Activated CD8-positive, alpha-beta T cell treated with anti-CD3 and anti-CD28 coated beads for 36 hours (primary cell): ENCODE measurements around the gene FLOT2. TPM values are rescaled to one million over a fixed set of nuclear protein-coding genes. Genes with fewer than 3 reads are reported as not detected.
A peak's percentile ranks its signal among the peaks of the same experiment; 100 is the strongest.

Experiments
- ATAC-seq: fragments of 200-7000 bp; cut with Tn5 transposase; one replicate; pipeline ENCODE4 v1.10.0; 2021; ENCODE audit warnings: mild to moderate bottlenecking, moderate library complexity
- CTCF ChIA-PET: fragments of 350-600 bp; sonication (Branson Sonifier 250); formaldehyde crosslinking; loops from one replicate; lab custom pipeline; 2021; ENCODE audit warnings: antibody characterized with exemption; lab: Charles Lee
- POLR2A ChIA-PET: fragments of 350-600 bp; sonication (Branson Sonifier 250); formaldehyde crosslinking; loops from one replicate; lab custom pipeline; 2021; ENCODE audit warnings: antibody characterized with exemption; lab: Charles Lee
- DNase-seq: peaks from one replicate; pipeline ENCODE4 v3.0.0-alpha.2; 2020
- H3K27ac Mint-ChIP-seq: one replicate; pipeline ENCODE4 v1.8.0; 2021; ENCODE audit warnings: mild to moderate bottlenecking, mixed read lengths
- H3K27me3 Mint-ChIP-seq: one replicate; pipeline ENCODE4 v1.8.0; 2021; ENCODE audit warnings: mixed read lengths
- H3K36me3 Mint-ChIP-seq: one replicate; pipeline ENCODE4 v1.8.0; 2021; ENCODE audit warnings: low read depth, mixed read lengths
- H3K4me1 Mint-ChIP-seq: one replicate; pipeline ENCODE4 v1.8.0; 2021; ENCODE audit warnings: low read depth, mixed read lengths
- H3K4me3 Mint-ChIP-seq: one replicate; pipeline ENCODE4 v1.8.0; 2021; ENCODE audit warnings: mild to moderate bottlenecking, moderate library complexity, mixed read lengths
- H3K9me3 Mint-ChIP-seq: one replicate; pipeline ENCODE4 v1.8.0; 2021; ENCODE audit warnings: mixed read lengths
- CTCF ChIP-seq: fragments of 200-600 bp; IDR thresholded peaks from one replicate; pipeline ENCODE4 v1.8.0; 2022; ENCODE audit warnings: antibody characterized with exemption, mild to moderate bottlenecking
- intact Hi-C: fragments of 100-400 bp; cut with micrococcal nuclease; formaldehyde crosslinking; loops from one replicate; pipeline ENCODE4 v1.10.0; 2022
- total RNA-seq, 2 experiments: library from RNA; stranded (reverse); gene quantifications; one replicate each; pipeline ENCODE4 v1.2.3, GENCODE V29; 2021

The FLOT2 gene
- total RNA-seq, 2 experiments from 2014 or later = 59.7 to 60.1 TPM

DNA sequence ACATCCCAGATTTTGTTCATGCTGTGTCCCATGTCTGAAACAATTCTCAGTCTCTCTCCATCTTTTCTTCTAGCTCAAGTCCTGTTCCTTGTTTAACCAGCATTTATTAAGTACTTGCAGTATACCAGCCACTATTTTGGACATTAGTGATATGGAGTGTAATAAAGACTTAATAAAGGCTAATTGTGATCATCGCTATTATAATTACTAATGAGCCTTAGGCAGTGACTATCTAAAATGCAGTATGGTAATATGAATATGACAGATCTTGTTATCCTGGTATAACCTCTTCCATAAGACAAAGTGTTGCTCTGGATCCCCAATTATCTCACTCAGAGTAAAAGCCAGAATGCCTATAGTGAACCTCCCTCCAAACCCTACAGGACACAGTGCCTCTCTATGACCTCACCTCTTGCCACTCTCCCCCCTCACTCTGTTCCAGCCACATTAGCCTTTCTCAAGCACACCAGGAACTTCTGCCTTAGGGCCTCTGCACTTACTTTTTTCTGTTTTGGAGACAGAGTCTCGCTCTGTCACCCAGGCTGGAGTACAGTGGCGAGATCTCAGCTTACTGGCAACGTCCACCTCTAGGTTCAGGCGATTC is 1.8 kb upstream of the FLOT2 start:
- ChIA-PET POLR2A (interaction anchor here (1.2 to 1.5 kb wide), 7 partner anchors 23 to 247 kb away, joined by 3 to 7 read pairs (median 4); partner anchors contain the start of gene RPL23A), CTCF (interaction anchor here (0.9 to 9.3 kb wide), 5 partner anchors 17 to 172 kb away, joined by 3 to 61 read pairs (median 5); partner anchors contain the start of gene TLCD1)
- ATAC-seq = no peak
- no peak overlapping the region for H3K27ac Mint-ChIP-seq
- H3K4me1 Mint-ChIP-seq = peaks cover 47% of the 10 kb centered on the region
- peaks cover 41% of the 10 kb centered on the region for H3K36me3 Mint-ChIP-seq
- intact Hi-C loops = no loop called here
- H3K9me3 Mint-ChIP-seq = no peaks in the 10 kb centered on the region
- no peaks in the 10 kb centered on the region for H3K27me3 Mint-ChIP-seq
- no peak overlapping the region for H3K4me3 Mint-ChIP-seq
- no peak for TF ChIP-seq CTCF
- no peak for DNase-seq

- DNase-seq = no peak
- H3K36me3 Mint-ChIP-seq = peaks cover 41% of the 10 kb centered on the region
- ChIA-PET CTCF (interaction anchor here (0.5 to 9.3 kb wide), 13 partner anchors 10 to 172 kb away, joined by 3 to 61 read pairs (median 3); partner anchors contain the start of gene TLCD1), POLR2A (interaction anchor here (0.9 to 2.2 kb wide), 12 partner anchors 8 to 246 kb away, joined by 3 to 12 read pairs (median 4); partner anchors contain the start of gene RPL23A)
- ATAC-seq = no peak
- TF ChIP-seq CTCF = no peak
- H3K4me1 Mint-ChIP-seq = peaks cover 53% of the 10 kb centered on the region
- intact Hi-C loops = no loop called here
- no peaks in the 10 kb centered on the region for H3K9me3 Mint-ChIP-seq
- no peaks in the 10 kb centered on the region for H3K27me3 Mint-ChIP-seq
- no peak overlapping the region for H3K4me3 Mint-ChIP-seq
- peak overlapping the region; percentile 93 for H3K27ac Mint-ChIP-seq
These were observed 1.0 kb upstream of the FLOT2 start for GRCh38 chr17:28898527-28898955.

GRCh38 chr17:28897769-28898526 is 415 bp upstream of the FLOT2 start:
- peak; percentile 58 for DNase-seq
- Mint-ChIP-seq H3K27me3 (no peaks in the 10 kb centered on the region), H3K9me3 (no peaks in the 10 kb centered on the region), H3K27ac (peak overlapping the region; percentile 93), H3K4me3 (peak overlapping the region; percentile 94), H3K36me3 (peaks cover 44% of the 10 kb centered on the region), H3K4me1 (peaks cover 59% of the 10 kb centered on the region)
- intact Hi-C loops = no loop called here
- ChIA-PET CTCF (interaction anchor here (0.8 to 9.3 kb wide), 12 partner anchors 11 to 171 kb away, joined by 3 to 61 read pairs (median 5); partner anchors contain the start of gene TLCD1), POLR2A (interaction anchor here (0.9 to 2.2 kb wide), 13 partner anchors 9 to 178 kb away, joined by 3 to 12 read pairs (median 5); partner anchors contain the start of gene RPL23A)
- peak; percentile 20 for ATAC-seq
- TF ChIP-seq CTCF = no peak

DNA sequence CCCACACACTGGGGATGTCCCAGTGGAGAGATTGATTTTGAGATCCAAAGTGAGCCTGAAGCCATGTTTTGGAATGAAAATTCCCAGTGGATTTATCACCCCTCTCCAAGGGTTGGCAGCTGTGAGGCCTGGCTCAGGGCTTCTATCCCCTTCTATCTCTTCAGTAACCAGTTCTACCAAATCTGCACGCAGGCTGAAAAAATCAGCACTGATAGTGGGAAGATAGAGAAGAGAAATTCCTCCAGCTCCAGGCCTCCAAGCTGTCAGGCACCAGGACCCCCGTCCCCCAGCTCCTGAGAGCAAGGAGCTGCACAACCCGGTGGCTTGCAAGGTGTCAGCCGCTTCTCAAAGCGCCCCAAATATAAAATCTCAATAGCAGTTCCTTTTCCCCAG is 1.0 kb downstream of the FLOT2 start:
- H3K27ac Mint-ChIP-seq = peak overlapping the region; percentile 93
- peak overlapping the region; percentile 94 for H3K4me3 Mint-ChIP-seq
- no peaks in the 10 kb centered on the region for H3K9me3 Mint-ChIP-seq
- peak; percentile 1 for ATAC-seq
- intact Hi-C loops = no loop called here
- ChIA-PET POLR2A (interaction anchor here (0.7 to 1.7 kb wide), 5 partner anchors 29 to 177 kb away, joined by 3 to 5 read pairs (median 3); partner anchors contain the start of gene RPL23A), CTCF (interaction anchor here (0.9 to 9.3 kb wide), 7 partner anchors 20 to 169 kb away, joined by 3 to 61 read pairs (median 5); no protein-coding TSS in a partner anchor)
- H3K27me3 Mint-ChIP-seq = no peaks in the 10 kb centered on the region
- DNase-seq = no peak
- H3K4me1 Mint-ChIP-seq = peaks cover 64% of the 10 kb centered on the region
- TF ChIP-seq CTCF = no peak
- peaks cover 44% of the 10 kb centered on the region for H3K36me3 Mint-ChIP-seq
